Loucy (cell line): ENCODE data around the gene CYFIP2.

Experiments
- CTCF ChIP-seq: fragments of 200-600 bp; sonication (generic); conservative IDR thresholded peaks from 2 replicates; pipeline ENCODE4 v1.5.1; 2014; ENCODE audit warnings: mild to moderate bottlenecking, antibody characterized with exemption, low read length
- EZH2phosphoT487 ChIP-seq: fragments of 200-600 bp; IDR thresholded peaks from 2 replicates; pipeline ENCODE4 v1.6.1; 2018; ENCODE audit warnings: antibody characterized with exemption, mild to moderate bottlenecking, moderate library complexity, borderline replicate concordance

GRCh38 chr5:157236423-157236822 lies 29.5 kb upstream of the CYFIP2 start:
- no peak for TF ChIP-seq CTCF
- no peak for TF ChIP-seq EZH2phosphoT487
